Kidney epithelial cell (primary cell): ENCODE data around the gene MLLT6. TPM values are rescaled to one million over a fixed set of nuclear protein-coding genes. Genes with fewer than 3 reads are reported as not detected.

Experiments used
- DNase-seq: peaks from one replicate; pipeline ENCODE4 v3.0.0-alpha.2; 2010; ENCODE audit warnings: low read depth
- H3K27me3 ChIP-seq: 2 replicates; pipeline ENCODE4 v1.6.0; 2011; ENCODE audit warnings: low read length; ENCODE audit not compliant: control insufficient read depth, insufficient read depth
- H3K36me3 ChIP-seq: 2 replicates; pipeline ENCODE4 v1.5.1; 2011; ENCODE audit warnings: low read length; ENCODE audit not compliant: control insufficient read depth, insufficient read depth
- H3K4me3 ChIP-seq: 2 replicates; pipeline ENCODE4 v1.5.1; 2011; ENCODE audit warnings: low read depth, mild to moderate bottlenecking, control low read depth, low read length
- CTCF ChIP-seq: IDR thresholded peaks from 2 replicates; pipeline ENCODE4 v1.5.1; 2011; ENCODE audit warnings: mild to moderate bottlenecking, moderate library complexity, low read length, control low read depth, inconsistent platforms; ENCODE audit not compliant: insufficient read depth, poor library complexity, severe bottlenecking
- total RNA-seq: library from RNA; depleted of rRNA; stranded (reverse); fragments of >200 nt; gene quantifications from 2 replicates; pipeline ENCODE4 v1.2.3, GENCODE V29; 2015

MLLT6 gene
- total RNA-seq, 1 donor from 2014 or later, result 42.7 TPM

GRCh38 chr17:38750044-38750311 is 44.9 kb downstream of the MLLT6 start:
- peaks cover 1% of the 10 kb centered on the region for H3K36me3 ChIP-seq
- H3K4me3 ChIP-seq, result peak overlapping the region; percentile 93
- H3K27me3 ChIP-seq, result no peaks in the 10 kb centered on the region
- DNase-seq, result no peak
- no peak for TF ChIP-seq CTCF

GRCh38 chr17:38750312-38751121 is 45.4 kb downstream of the MLLT6 start:
- no peak for DNase-seq
- Histone ChIP-seq H3K36me3 (peaks cover 1% of the 10 kb centered on the region), H3K4me3 (peak overlapping the region; percentile 93)

GRCh38 chr17:38751144-38751807 is 46.2 kb downstream of the MLLT6 start:
- Histone ChIP-seq H3K27me3 (no peaks in the 10 kb centered on the region), H3K36me3 (peaks cover 1% of the 10 kb centered on the region), H3K4me3 (peak overlapping the region; percentile 93)
- DNase-seq, result no peak
- no peak for TF ChIP-seq CTCF

More at GRCh38 chr17:38750312-38751121, 45.4 kb downstream of the MLLT6 start:
- H3K27me3 ChIP-seq, result no peaks in the 10 kb centered on the region
- TF ChIP-seq CTCF, result no peak

GRCh38 chr17:38751808-38752307 is 46.8 kb downstream of the MLLT6 start:
- peak; percentile 48 for DNase-seq
- Histone ChIP-seq H3K27me3 (no peaks in the 10 kb centered on the region), H3K36me3 (peaks cover 1% of the 10 kb centered on the region), H3K4me3 (peak overlapping the region; percentile 89)
- TF ChIP-seq CTCF, result no peak

GRCh38 chr17:38752308-38753070 is 47.4 kb downstream of the MLLT6 start, which contains the start of gene PSMB3:
TSS of gene PSMB3 (plus strand) at chr17:38752741. CDS start at chr17:38752827, 86 bp downstream.
- peak within 1 kb of the TSS; percentile 89 for H3K4me3 ChIP-seq
- no peaks in the 10 kb centered on the region for H3K27me3 ChIP-seq
- peak; percentile 97 for DNase-seq
- peaks cover 1% of the 10 kb centered on the region for H3K36me3 ChIP-seq
- no peak for TF ChIP-seq CTCF
